ENCODE results near the gene LAMA2. TPM values are rescaled to one million over a fixed set of nuclear protein-coding genes. Genes with fewer than 3 reads are reported as not detected.

LAMA2 gene
- total RNA-seq, 3 donors from 2014 or later (not counting 1 experiment from before 2014, with no cell fraction given): 2.1 to 5.3 (median 3.6) TPM

- Histone ChIP-seq H3K27me3 (ENCODE audit: control insufficient read depth, insufficient read depth, low read length) (no peaks in the 10 kb centered on the region), H3K9me3 (ENCODE audit: control insufficient read depth, insufficient read depth, low read length) (no peaks in the 10 kb centered on the region), H3K4me1 (ENCODE audit: control insufficient read depth, insufficient read depth, low read length) (no peaks in the 10 kb centered on the region), H3K27ac (ENCODE audit: low read length) (no peak overlapping the region), H3K36me3 (ENCODE audit: control insufficient read depth, insufficient read depth, low read length) (no peaks in the 10 kb centered on the region), H3K4me3 (ENCODE audit: low read length) (no peak overlapping the region)
- WGBS (ENCODE audit: insufficient coverage): 92% methylated on average over 2 of the region's 2 CpGs
- intact Hi-C loops (cut with micrococcal nuclease): no loop called here
- H3K27me3 Mint-ChIP-seq (ENCODE audit: low read depth in 2 of 2): peaks cover 2 to 7% of the 10 kb centered on the region in 2 donors
- ATAC-seq (no peak), DNase-seq (no peak)
- no peak overlapping the region for H3K27ac Mint-ChIP-seq
- no peaks in the 10 kb centered on the region for H3K36me3 Mint-ChIP-seq
- H3K4me1 Mint-ChIP-seq: no peaks in the 10 kb centered on the region
- no peak overlapping the region for H3K4me3 Mint-ChIP-seq
- TF ChIP-seq CTCF (IDR thresholded peaks at IDR 0.05): no peak
- H3K9me3 Mint-ChIP-seq: no peaks in the 10 kb centered on the region
Observed at GRCh38 chr6:129552413-129552812, 669.5 kb downstream of the LAMA2 start.

- Mint-ChIP-seq H3K4me1 (no peaks in the 10 kb centered on the region), H3K27me3 (ENCODE audit: low read depth in 2 of 2) (peaks cover 2 to 7% of the 10 kb centered on the region in 2 donors)
- WGBS (ENCODE audit: insufficient coverage): 90% methylated on average over 3 of the region's 5 CpGs
Observed at GRCh38 chr6:129555206-129555832, 672.4 kb downstream of the LAMA2 start.

GRCh38 chr6:129558248-129558647 is 675.3 kb downstream of the LAMA2 start:
- Histone ChIP-seq H3K4me1 (ENCODE audit: control insufficient read depth, insufficient read depth, low read length) (no peaks in the 10 kb centered on the region), H3K36me3 (ENCODE audit: control insufficient read depth, insufficient read depth, low read length) (no peaks in the 10 kb centered on the region), H3K27me3 (ENCODE audit: control insufficient read depth, insufficient read depth, low read length) (no peaks in the 10 kb centered on the region), H3K27ac (ENCODE audit: low read length) (no peak overlapping the region), H3K9me3 (ENCODE audit: control insufficient read depth, insufficient read depth, low read length) (no peaks in the 10 kb centered on the region), H3K4me3 (ENCODE audit: low read length) (no peak overlapping the region)
- H3K27me3 Mint-ChIP-seq (ENCODE audit: low read depth in 2 of 2): peaks cover 0 to 6% of the 10 kb centered on the region in 2 donors
- no CpG with 5 or more reads among the region's 1 CpG for WGBS (ENCODE audit: insufficient coverage)
- no peaks in the 10 kb centered on the region for H3K36me3 Mint-ChIP-seq
- H3K4me3 Mint-ChIP-seq: no peak overlapping the region
- intact Hi-C loops (cut with micrococcal nuclease): no loop called here
- H3K4me1 Mint-ChIP-seq: no peaks in the 10 kb centered on the region
- no peak overlapping the region for H3K27ac Mint-ChIP-seq
- DNase-seq (no peak), ATAC-seq (no peak)
- TF ChIP-seq CTCF (IDR thresholded peaks at IDR 0.05): no peak
- no peaks in the 10 kb centered on the region for H3K9me3 Mint-ChIP-seq

More at GRCh38 chr6:129555206-129555832, 672.4 kb downstream of the LAMA2 start:
- H3K9me3 Mint-ChIP-seq: no peaks in the 10 kb centered on the region
- ATAC-seq (no peak), DNase-seq (no peak)
- no peak overlapping the region for H3K4me3 ChIP-seq (ENCODE audit: low read length)
- TF ChIP-seq CTCF (IDR thresholded peaks at IDR 0.05): no peak
- H3K36me3 ChIP-seq (ENCODE audit: control insufficient read depth, insufficient read depth, low read length): no peaks in the 10 kb centered on the region
- H3K27ac Mint-ChIP-seq: no peak overlapping the region
- no peaks in the 10 kb centered on the region for H3K27me3 ChIP-seq (ENCODE audit: control insufficient read depth, insufficient read depth, low read length)
- no peak overlapping the region for H3K4me3 Mint-ChIP-seq
- no peaks in the 10 kb centered on the region for H3K9me3 ChIP-seq (ENCODE audit: control insufficient read depth, insufficient read depth, low read length)
- H3K36me3 Mint-ChIP-seq: no peaks in the 10 kb centered on the region
- intact Hi-C loops (cut with micrococcal nuclease): no loop called here
- H3K4me1 ChIP-seq (ENCODE audit: control insufficient read depth, insufficient read depth, low read length): no peaks in the 10 kb centered on the region
- no peak overlapping the region for H3K27ac ChIP-seq (ENCODE audit: low read length)

GRCh38 chr6:129565366-129565765 is 682.4 kb downstream of the LAMA2 start:
- H3K27me3 Mint-ChIP-seq (ENCODE audit: low read depth in 2 of 2): no peaks in the 10 kb centered on the region
- H3K36me3 ChIP-seq (ENCODE audit: control insufficient read depth, insufficient read depth, low read length): no peaks in the 10 kb centered on the region
- TF ChIP-seq CTCF (IDR thresholded peaks at IDR 0.05): no peak
- H3K4me3 ChIP-seq (ENCODE audit: low read length): no peak overlapping the region
- H3K27ac Mint-ChIP-seq: no peak overlapping the region
- no peak overlapping the region for H3K27ac ChIP-seq (ENCODE audit: low read length)
- WGBS (ENCODE audit: insufficient coverage): 76% methylated on average over 4 of the region's 4 CpGs
- H3K36me3 Mint-ChIP-seq: peaks cover 3% of the 10 kb centered on the region
- no peak overlapping the region for H3K4me3 Mint-ChIP-seq
- no peaks in the 10 kb centered on the region for H3K9me3 Mint-ChIP-seq
- H3K4me1 ChIP-seq (ENCODE audit: control insufficient read depth, insufficient read depth, low read length): no peaks in the 10 kb centered on the region
- H3K4me1 Mint-ChIP-seq: no peaks in the 10 kb centered on the region
- no peak for DNase-seq
- intact Hi-C loops (cut with micrococcal nuclease): no loop called here
- no peaks in the 10 kb centered on the region for H3K9me3 ChIP-seq (ENCODE audit: control insufficient read depth, insufficient read depth, low read length)
- ATAC-seq: no peak
- no peaks in the 10 kb centered on the region for H3K27me3 ChIP-seq (ENCODE audit: control insufficient read depth, insufficient read depth, low read length)
